H9 (cell line): ENCODE measurements around the gene TSPAN32. TPM values are rescaled to one million over a fixed set of nuclear protein-coding genes. Genes with fewer than 3 reads are reported as not detected.

ENCODE experiments used
- DNase-seq: peaks from one replicate; pipeline ENCODE4 v3.0.0-alpha.2; 2017
- H2AFZ ChIP-seq: one replicate; pipeline ENCODE4 v1.6.1; 2013; ENCODE audit warnings: mild to moderate bottlenecking, low read length, control low read depth, moderate library complexity
- H2AK5ac ChIP-seq: 2 replicates; pipeline ENCODE4 v1.6.1; 2013; ENCODE audit warnings: low read length, control low read depth, mixed read lengths; ENCODE audit not compliant: insufficient read length
- H2BK120ac ChIP-seq: one replicate; pipeline ENCODE4 v1.6.1; 2013; ENCODE audit warnings: low read depth, mild to moderate bottlenecking, low read length, control low read depth, inconsistent platforms; ENCODE audit not compliant: poor library complexity, severe bottlenecking
- H2BK12ac ChIP-seq: 2 replicates; pipeline ENCODE4 v1.6.1; 2013; ENCODE audit warnings: low read length, control low read depth, mixed read lengths, low read depth; ENCODE audit not compliant: insufficient read length
- H2BK15ac ChIP-seq: 2 replicates; pipeline ENCODE4 v1.6.1; 2013; ENCODE audit warnings: low read depth, low read length, control low read depth
- H2BK20ac ChIP-seq: one replicate; pipeline ENCODE4 v1.6.1; 2013; ENCODE audit warnings: low read depth, mild to moderate bottlenecking, low read length, control low read depth, inconsistent platforms; ENCODE audit not compliant: poor library complexity, severe bottlenecking
- H2BK5ac ChIP-seq: 2 replicates; pipeline ENCODE4 v1.6.1; 2013; ENCODE audit warnings: low read length, control low read depth, mixed read lengths; ENCODE audit not compliant: insufficient read length
- H3K14ac ChIP-seq: 2 replicates; pipeline ENCODE4 v1.6.1; 2013; ENCODE audit warnings: low read length, control low read depth; ENCODE audit not compliant: insufficient read depth
- H3K18ac ChIP-seq: 2 replicates; pipeline ENCODE4 v1.6.1; 2013; ENCODE audit warnings: low read depth, mild to moderate bottlenecking, mixed read lengths, low read length, control low read depth; ENCODE audit not compliant: insufficient read length
- H3K23ac ChIP-seq: 2 replicates; pipeline ENCODE4 v1.6.1; 2013; ENCODE audit warnings: low read length, control low read depth, mixed read lengths, low read depth; ENCODE audit not compliant: insufficient read length
- H3K23me2 ChIP-seq: 2 replicates; pipeline ENCODE4 v1.6.1; 2013; ENCODE audit warnings: low read depth, mild to moderate bottlenecking, mixed read lengths, low read length, control low read depth; ENCODE audit not compliant: insufficient read length, poor library complexity, severe bottlenecking
- H3K27ac ChIP-seq: 2 replicates; pipeline ENCODE4 v1.5.1; 2013; ENCODE audit warnings: low read length, control low read depth, mixed read lengths, low read depth; ENCODE audit not compliant: insufficient read length
- H3K27me3 ChIP-seq: 2 replicates; pipeline ENCODE4 v1.6.1; 2013; ENCODE audit warnings: low read length, control low read depth, inconsistent platforms; ENCODE audit not compliant: insufficient read depth
- H3K4ac ChIP-seq: 2 replicates; pipeline ENCODE4 v1.6.1; 2013; ENCODE audit warnings: low read depth, mild to moderate bottlenecking, control low read depth, inconsistent platforms, low read length, moderate library complexity
- H3K4me1 ChIP-seq: 2 replicates; pipeline ENCODE4 v1.6.1; 2013; ENCODE audit warnings: low read length, control low read depth, inconsistent platforms; ENCODE audit not compliant: insufficient read depth
- H3K4me2 ChIP-seq: 2 replicates; pipeline ENCODE4 v1.6.1; 2013; ENCODE audit warnings: low read length, control low read depth, mixed read lengths; ENCODE audit not compliant: insufficient read length, insufficient read depth
- H3K56ac ChIP-seq: 2 replicates; pipeline ENCODE4 v1.6.1; 2013; ENCODE audit warnings: low read depth, mild to moderate bottlenecking, mixed read lengths, low read length, control low read depth; ENCODE audit not compliant: insufficient read length
- H3K79me1 ChIP-seq: 2 replicates; pipeline ENCODE4 v1.6.1; 2013; ENCODE audit warnings: low read depth, mild to moderate bottlenecking, moderate library complexity, low read length, control low read depth, inconsistent platforms; ENCODE audit not compliant: insufficient read depth, poor library complexity, severe bottlenecking
- H3K79me2 ChIP-seq: 2 replicates; pipeline ENCODE4 v1.6.1; 2013; ENCODE audit warnings: low read length, control low read depth, inconsistent platforms; ENCODE audit not compliant: insufficient read depth
- H3K9ac ChIP-seq: 2 replicates; pipeline ENCODE4 v1.6.1; 2013; ENCODE audit warnings: low read length, control low read depth, mixed read lengths; ENCODE audit not compliant: insufficient read length; ENCODE audit errors: extremely low read depth
- H3K9me3 ChIP-seq: one replicate; pipeline ENCODE4 v1.6.1; 2013; ENCODE audit warnings: low read depth, low read length, inconsistent platforms; ENCODE audit not compliant: control insufficient read depth
- H3T11ph ChIP-seq: one replicate; pipeline ENCODE4 v1.6.1; 2013; ENCODE audit warnings: mild to moderate bottlenecking, low read length, control low read depth, inconsistent platforms
- H4K20me1 ChIP-seq: one replicate; pipeline ENCODE4 v1.6.1; 2013; ENCODE audit not compliant: control insufficient read depth, insufficient read length, insufficient read depth
- H4K5ac ChIP-seq: 2 replicates; pipeline ENCODE4 v1.6.1; 2013; ENCODE audit warnings: low read depth, mild to moderate bottlenecking, mixed read lengths, low read length, control low read depth; ENCODE audit not compliant: insufficient read length
- H4K8ac ChIP-seq: replicated peaks from 2 replicates; pipeline ENCODE4 v1.6.1; 2013; ENCODE audit warnings: low read length, control low read depth, mixed read lengths, low read depth; ENCODE audit not compliant: insufficient read length
- H4K91ac ChIP-seq: 2 replicates; pipeline ENCODE4 v1.6.1; 2013; ENCODE audit warnings: low read depth, mild to moderate bottlenecking, moderate library complexity, mixed read lengths, low read length, control low read depth; ENCODE audit not compliant: insufficient read length
- H3K27ac Mint-ChIP-seq, 3 experiments: 2 replicates in 2 of 3; 3 replicates in 1 of 3; pipeline ENCODE4 v1.8.0; 2020 to 2021; ENCODE audit warnings: mixed read lengths in 3 of 3, mild to moderate bottlenecking in 1 of 3, moderate library complexity in 1 of 3
- H3K27me3 Mint-ChIP-seq: 2 replicates; pipeline ENCODE4 v1.8.0; 2021; ENCODE audit warnings: low read depth, mild to moderate bottlenecking, moderate library complexity, mixed read lengths
- H3K36me3 Mint-ChIP-seq, 3 experiments: 2 replicates in 2 of 3; 3 replicates in 1 of 3; pipeline ENCODE4 v1.8.0; 2020 to 2021; ENCODE audit warnings: low read depth in 3 of 3, mixed read lengths in 3 of 3; ENCODE audit not compliant: insufficient read depth in 1 of 3
- H3K4me1 Mint-ChIP-seq, 2 experiments: 2 replicates each; pipeline ENCODE4 v1.8.0; 2020; ENCODE audit warnings: mixed read lengths in 2 of 2
- H3K4me3 Mint-ChIP-seq, 2 experiments: 2 replicates in 1 of 2; 3 replicates in 1 of 2; pipeline ENCODE4 v1.8.0; 2020 to 2021; ENCODE audit warnings: mild to moderate bottlenecking in 2 of 2, mixed read lengths in 2 of 2, moderate library complexity in 1 of 2
- H3K9me3 Mint-ChIP-seq, 2 experiments: 2 replicates in 1 of 2; 3 replicates in 1 of 2; pipeline ENCODE4 v1.8.0; 2020; ENCODE audit warnings: mild to moderate bottlenecking in 2 of 2, mixed read lengths in 2 of 2, moderate library complexity in 1 of 2
- CTCF ChIP-seq: fragments of 200-600 bp; sonication (generic); conservative IDR thresholded peaks from 3 replicates; pipeline ENCODE4 v1.8.0; 2021; ENCODE audit warnings: antibody characterized with exemption, mild to moderate bottlenecking
- WGBS: extraction: QIAGEN DNeasy Blood & Tissue Kit; methylation state at CpG from one replicate; pipeline ENCODE4 v1.1.7; 2013; ENCODE audit warnings: missing lambda C conversion rate, low lambda C conversion rate, mixed read lengths; ENCODE audit not compliant: insufficient read length; ENCODE audit errors: extremely low coverage; 5-methylcytosine and 5-hydroxymethylcytosine counted together
- total RNA-seq: library from RNA; stranded (reverse); gene quantifications from 2 replicates; pipeline ENCODE4 v1.2.1, GENCODE V29; 2021

The TSPAN32 gene
- total RNA-seq, 1 experiment from 2014 or later: not detected

GRCh38 chr11:2267306-2267850 is 34.4 kb upstream of the TSPAN32 start:
- Mint-ChIP-seq H3K9me3 (peaks cover 0 to 3% of the 10 kb centered on the region in 2 experiments; a peak in 4 of 5 replicates), H3K27ac (no peak overlapping the region), H3K4me1 (peaks cover 4 to 13% of the 10 kb centered on the region in 2 experiments), H3K36me3 (no peaks in the 10 kb centered on the region; a peak in 1 of 7 replicates), H3K27me3 (peaks cover 85% of the 10 kb centered on the region), H3K4me3 (no peak overlapping the region)
- Histone ChIP-seq H3K27me3 (peaks cover 28% of the 10 kb centered on the region; the same call in 1 of the 2 replicates), H2AK5ac (no peak overlapping the region), H3K9ac (no peak overlapping the region), H3K9me3 (no peaks in the 10 kb centered on the region), H3K56ac (no peak overlapping the region), H2BK15ac (no peak overlapping the region), H3K14ac (no peak overlapping the region; the same call in 1 of the 2 replicates), H2BK12ac (no peak overlapping the region), H3K27ac (no peak overlapping the region), H3K18ac (no peak overlapping the region), H4K20me1 (peaks cover 4% of the 10 kb centered on the region), H2BK20ac (no peak overlapping the region), H3K4ac (no peak overlapping the region), H3T11ph (no peak overlapping the region), H3K79me1 (no peaks in the 10 kb centered on the region), H2AFZ (no peak overlapping the region), H3K4me1 (no peaks in the 10 kb centered on the region), H3K79me2 (no peaks in the 10 kb centered on the region), H2BK120ac (no peak overlapping the region), H2BK5ac (no peak overlapping the region), H4K5ac (no peak overlapping the region), H3K4me2 (no peak overlapping the region), H3K23me2 (peaks cover 7% of the 10 kb centered on the region), H3K23ac (no peak overlapping the region), H4K91ac (no peak overlapping the region), H4K8ac (no peak overlapping the region)
- DNase-seq: no peak
- WGBS: no CpG with 5 or more reads among the region's 12 CpGs
- no peak for TF ChIP-seq CTCF
